WTC11 (cell line): Measurements from ENCODE around the gene TFDP1.

Experiments
- CTCF ChIP-seq: fragments of 200-600 bp; IDR thresholded peaks from 2 replicates; pipeline ENCODE4 v1.8.0; 2022; ENCODE audit warnings: antibody characterized with exemption
- ELF4 ChIP-seq: sonication (generic); formaldehyde crosslinking; IDR thresholded peaks from 2 replicates; pipeline ENCODE4 v1.8.1; 2022; ENCODE audit warnings: low read depth, mild to moderate bottlenecking, moderate library complexity, missing genetic modification reagents
- ESRRA ChIP-seq: sonication (generic); formaldehyde crosslinking; IDR thresholded peaks from 2 replicates; pipeline ENCODE4 v1.8.1; 2022; ENCODE audit warnings: mild to moderate bottlenecking, missing genetic modification reagents, borderline replicate concordance
- FOXJ3 ChIP-seq: sonication (generic); formaldehyde crosslinking; IDR thresholded peaks from 2 replicates; pipeline ENCODE4 v1.9.0; 2021; ENCODE audit warnings: missing genetic modification reagents, mild to moderate bottlenecking, borderline replicate concordance
- FOXK1 ChIP-seq: sonication (generic); formaldehyde crosslinking; IDR thresholded peaks from 2 replicates; pipeline ENCODE4 v1.8.0; 2022; ENCODE audit warnings: mild to moderate bottlenecking, moderate library complexity, missing genetic modification reagents
- KAT7 ChIP-seq: sonication (generic); formaldehyde crosslinking; IDR thresholded peaks from 2 replicates; pipeline ENCODE4 v1.8.1; 2023; ENCODE audit warnings: missing genetic modification reagents, mild to moderate bottlenecking, borderline replicate concordance
- MYBL2 ChIP-seq: sonication (generic); formaldehyde crosslinking; IDR thresholded peaks from 2 replicates; pipeline ENCODE4 v1.8.1; 2023; ENCODE audit warnings: mild to moderate bottlenecking, moderate library complexity, missing genetic modification reagents
- NFATC4 ChIP-seq: fragments of 250-450 bp; sonication (Bioruptor Pico); IDR thresholded peaks from 2 replicates; pipeline ENCODE4 v1.9.0; 2021; ENCODE audit warnings: mild to moderate bottlenecking
- USF1 ChIP-seq: sonication (generic); formaldehyde crosslinking; IDR thresholded peaks from 2 replicates; pipeline ENCODE4 v1.8.0; 2022; ENCODE audit warnings: mild to moderate bottlenecking, missing genetic modification reagents
- TF ChIP-seq, protein P1 (sequence below): sonication (generic); formaldehyde crosslinking; IDR thresholded peaks from 2 replicates; pipeline ENCODE4 v1.8.1; 2022; ENCODE audit warnings: missing genetic modification reagents, borderline replicate concordance
- TF ChIP-seq, protein P2 (sequence below): sonication (generic); formaldehyde crosslinking; conservative IDR thresholded peaks from 2 replicates; pipeline ENCODE4 v1.8.1; 2023; ENCODE audit warnings: mild to moderate bottlenecking, low read depth, missing genetic modification reagents, moderate library complexity

GRCh38 chr13:113653264-113654174 lies 69.0 kb downstream of the TFDP1 start:
- TF ChIP-seq MYBL2 (CRISPR knock-in tag) (no peak), CTCF (no peak), NFATC4 (CRISPR knock-in tag) (no peak), FOXK1 (CRISPR knock-in tag) (no peak), FOXJ3 (CRISPR knock-in tag) (no peak), USF1 (CRISPR knock-in tag) (no peak), ELF4 (CRISPR knock-in tag) (no peak), ESRRA (CRISPR knock-in tag) (no peak), KAT7 (no peak)
- TF ChIP-seq, protein P1, sequence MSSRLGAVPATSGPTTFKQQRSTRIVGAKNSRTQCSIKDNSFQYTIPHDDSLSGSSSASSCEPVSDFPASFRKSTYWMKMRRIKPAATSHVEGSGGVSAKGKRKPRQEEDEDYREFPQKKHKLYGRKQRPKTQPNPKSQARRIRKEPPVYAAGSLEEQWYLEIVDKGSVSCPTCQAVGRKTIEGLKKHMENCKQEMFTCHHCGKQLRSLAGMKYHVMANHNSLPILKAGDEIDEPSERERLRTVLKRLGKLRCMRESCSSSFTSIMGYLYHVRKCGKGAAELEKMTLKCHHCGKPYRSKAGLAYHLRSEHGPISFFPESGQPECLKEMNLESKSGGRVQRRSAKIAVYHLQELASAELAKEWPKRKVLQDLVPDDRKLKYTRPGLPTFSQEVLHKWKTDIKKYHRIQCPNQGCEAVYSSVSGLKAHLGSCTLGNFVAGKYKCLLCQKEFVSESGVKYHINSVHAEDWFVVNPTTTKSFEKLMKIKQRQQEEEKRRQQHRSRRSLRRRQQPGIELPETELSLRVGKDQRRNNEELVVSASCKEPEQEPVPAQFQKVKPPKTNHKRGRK (CRISPR knock-in tag) = no peak
- TF ChIP-seq, protein P2, sequence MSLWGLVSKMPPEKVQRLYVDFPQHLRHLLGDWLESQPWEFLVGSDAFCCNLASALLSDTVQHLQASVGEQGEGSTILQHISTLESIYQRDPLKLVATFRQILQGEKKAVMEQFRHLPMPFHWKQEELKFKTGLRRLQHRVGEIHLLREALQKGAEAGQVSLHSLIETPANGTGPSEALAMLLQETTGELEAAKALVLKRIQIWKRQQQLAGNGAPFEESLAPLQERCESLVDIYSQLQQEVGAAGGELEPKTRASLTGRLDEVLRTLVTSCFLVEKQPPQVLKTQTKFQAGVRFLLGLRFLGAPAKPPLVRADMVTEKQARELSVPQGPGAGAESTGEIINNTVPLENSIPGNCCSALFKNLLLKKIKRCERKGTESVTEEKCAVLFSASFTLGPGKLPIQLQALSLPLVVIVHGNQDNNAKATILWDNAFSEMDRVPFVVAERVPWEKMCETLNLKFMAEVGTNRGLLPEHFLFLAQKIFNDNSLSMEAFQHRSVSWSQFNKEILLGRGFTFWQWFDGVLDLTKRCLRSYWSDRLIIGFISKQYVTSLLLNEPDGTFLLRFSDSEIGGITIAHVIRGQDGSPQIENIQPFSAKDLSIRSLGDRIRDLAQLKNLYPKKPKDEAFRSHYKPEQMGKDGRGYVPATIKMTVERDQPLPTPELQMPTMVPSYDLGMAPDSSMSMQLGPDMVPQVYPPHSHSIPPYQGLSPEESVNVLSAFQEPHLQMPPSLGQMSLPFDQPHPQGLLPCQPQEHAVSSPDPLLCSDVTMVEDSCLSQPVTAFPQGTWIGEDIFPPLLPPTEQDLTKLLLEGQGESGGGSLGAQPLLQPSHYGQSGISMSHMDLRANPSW (CRISPR knock-in tag) = no peak
